ENCODE measurements around the gene RASAL2.
"Not testable (repeated sequence)": the region's sequence is repeated elsewhere in the genome, so short reads cannot be mapped to it uniquely, and the experiment has no call there.

RASAL2 gene

GRCh38 chr1:178165196-178165595 is 71.3 kb downstream of the RASAL2 start:
- no peak for DNase-seq (ENCODE audit: low spot score)

- no peak for DNase-seq (ENCODE audit: low spot score)
These were observed 72.6 kb downstream of the RASAL2 start for GRCh38 chr1:178166429-178167024.

GRCh38 chr1:178168536-178168935 is 74.6 kb downstream of the RASAL2 start:
- DNase-seq (ENCODE audit: low spot score), result no peak

DNA sequence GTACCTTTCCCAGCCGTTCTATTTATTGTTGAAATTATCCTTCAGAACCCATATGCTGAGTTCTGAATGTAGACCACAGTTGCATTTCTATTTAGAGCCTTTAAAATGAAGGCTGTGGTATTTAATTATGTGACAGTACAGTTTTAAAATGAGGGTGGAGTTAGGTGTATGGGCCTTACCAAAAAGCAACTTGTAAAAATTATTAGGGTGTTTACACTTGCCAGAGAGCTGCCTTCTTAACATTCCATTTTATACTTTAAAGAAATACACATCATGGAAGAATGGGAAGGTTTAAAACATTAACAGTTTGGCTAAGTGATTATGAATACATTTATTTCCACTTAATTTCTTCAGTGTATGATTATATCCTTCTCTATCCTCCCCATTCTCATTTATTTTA is 75.7 kb downstream of the RASAL2 start:
- no peak for DNase-seq (ENCODE audit: low spot score)

- DNase-seq (ENCODE audit: low spot score), result no peak
These were observed 79.0 kb downstream of the RASAL2 start for GRCh38 chr1:178172939-178173338.

- DNase-seq (ENCODE audit: low spot score), result no peak
These were observed 80.6 kb downstream of the RASAL2 start for GRCh38 chr1:178174539-178174938.

GRCh38 chr1:178180405-178180804 is 86.5 kb downstream of the RASAL2 start:
- no peak for DNase-seq (ENCODE audit: low spot score)

- no peak for DNase-seq (ENCODE audit: low spot score)
These were observed 89.9 kb downstream of the RASAL2 start for GRCh38 chr1:178183796-178184195.

GRCh38 chr1:178188306-178188705 is 94.4 kb downstream of the RASAL2 start:
- no peak for DNase-seq (ENCODE audit: low spot score)

- DNase-seq (ENCODE audit: low spot score), result no peak
These were observed 95.9 kb downstream of the RASAL2 start for GRCh38 chr1:178189814-178190213.

- no peak for DNase-seq (ENCODE audit: low spot score)
These were observed 97.0 kb downstream of the RASAL2 start for GRCh38 chr1:178190881-178191280.

GRCh38 chr1:178192686-178193085 is 98.8 kb downstream of the RASAL2 start:
- no peak for DNase-seq (ENCODE audit: low spot score)

GRCh38 chr1:178196631-178197030 is 102.7 kb downstream of the RASAL2 start:
- no peak for DNase-seq (ENCODE audit: low spot score)

DNA sequence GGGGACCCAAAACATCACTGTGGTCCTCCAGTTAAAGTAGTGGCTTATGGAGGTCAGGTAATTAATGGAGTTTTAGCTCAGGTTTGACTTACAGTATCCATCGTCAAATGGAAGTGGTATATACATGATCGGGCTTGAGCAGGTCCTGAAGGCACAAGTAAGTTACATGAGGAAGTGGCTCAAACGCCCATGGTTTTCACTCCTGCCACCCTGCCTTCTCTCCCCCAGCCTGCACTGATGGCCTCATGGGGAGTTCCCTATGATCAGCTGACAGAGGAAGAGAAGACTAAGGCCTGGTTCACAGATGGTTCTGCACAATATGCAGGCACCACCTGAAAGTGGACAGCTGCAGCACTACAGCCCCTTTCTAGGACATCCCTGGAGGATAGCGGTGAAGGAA is 108.2 kb downstream of the RASAL2 start:
- DNase-seq (ENCODE audit: low spot score), result not testable (repeated sequence)

- not testable (repeated sequence) for DNase-seq (ENCODE audit: low spot score)
These were observed 108.6 kb downstream of the RASAL2 start for GRCh38 chr1:178202546-178202945.

DNA sequence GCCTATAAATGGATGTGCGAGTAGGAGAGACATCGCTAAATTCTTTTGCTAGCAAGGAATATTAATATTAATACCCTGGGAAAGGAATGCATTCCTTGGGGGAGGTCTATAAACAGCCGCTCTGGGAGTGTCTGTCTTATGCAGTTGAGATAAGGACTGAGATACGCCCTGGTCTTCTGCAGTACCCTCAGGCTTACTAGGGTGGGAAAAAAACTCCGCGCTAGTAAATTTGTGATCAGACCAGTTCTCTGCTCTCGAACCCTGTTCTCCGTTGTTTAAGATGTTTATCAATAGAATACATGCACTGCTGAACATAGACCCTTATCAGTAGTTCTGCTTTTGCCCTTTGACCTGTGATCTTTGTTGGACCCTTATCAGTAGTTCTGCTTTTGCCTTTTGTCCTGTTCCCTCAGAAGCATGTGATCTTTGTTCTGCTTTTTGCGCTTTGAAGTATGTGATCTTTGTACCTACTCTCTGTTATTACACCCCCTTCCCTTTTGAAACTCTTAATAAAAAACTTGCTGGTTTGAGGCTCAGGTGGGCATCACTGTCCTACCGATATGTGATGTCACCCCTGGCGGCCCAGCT is 114.5 kb downstream of the RASAL2 start:
- DNase-seq (ENCODE audit: low spot score), result not testable (repeated sequence)

DNA sequence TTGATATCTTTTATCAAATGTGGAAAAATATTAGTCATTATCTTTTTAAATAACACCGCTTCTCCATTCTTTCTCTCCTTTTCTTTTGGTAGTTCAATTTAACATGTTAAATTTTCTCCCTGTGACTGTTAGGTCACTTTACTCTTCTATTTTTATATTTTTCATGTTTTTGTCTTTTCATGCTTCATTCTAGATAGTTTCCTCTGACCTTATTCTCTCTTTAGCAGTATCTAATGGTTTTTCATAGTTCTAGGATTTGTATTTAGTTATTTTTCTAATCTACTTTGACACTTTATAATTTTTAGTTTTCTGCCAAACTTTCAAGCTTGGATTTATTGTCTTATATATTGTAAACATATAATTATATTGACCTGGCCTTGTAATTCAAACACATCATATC is 116.0 kb downstream of the RASAL2 start:
- DNase-seq (ENCODE audit: low spot score), result no peak

DNA sequence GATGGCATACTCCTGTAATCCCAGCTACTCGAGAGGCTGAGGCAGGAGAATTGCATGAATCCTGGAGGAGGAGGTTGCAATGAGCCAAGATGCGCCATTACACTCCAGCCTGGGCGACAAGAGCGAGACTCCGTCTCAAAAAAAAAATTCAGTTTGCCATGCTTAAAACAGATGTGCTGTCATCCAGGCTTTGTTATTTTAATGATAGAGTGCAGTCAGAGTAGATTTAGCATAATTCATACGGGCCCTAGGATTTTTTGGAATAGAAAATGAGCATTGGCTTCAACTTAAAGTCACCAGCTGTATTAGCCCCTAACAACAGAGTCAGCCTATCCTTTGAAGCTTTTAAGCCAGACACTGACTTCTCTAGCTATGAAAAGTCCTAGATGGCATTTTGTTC is 124.6 kb downstream of the RASAL2 start:
- DNase-seq (ENCODE audit: low spot score), result no peak

DNA sequence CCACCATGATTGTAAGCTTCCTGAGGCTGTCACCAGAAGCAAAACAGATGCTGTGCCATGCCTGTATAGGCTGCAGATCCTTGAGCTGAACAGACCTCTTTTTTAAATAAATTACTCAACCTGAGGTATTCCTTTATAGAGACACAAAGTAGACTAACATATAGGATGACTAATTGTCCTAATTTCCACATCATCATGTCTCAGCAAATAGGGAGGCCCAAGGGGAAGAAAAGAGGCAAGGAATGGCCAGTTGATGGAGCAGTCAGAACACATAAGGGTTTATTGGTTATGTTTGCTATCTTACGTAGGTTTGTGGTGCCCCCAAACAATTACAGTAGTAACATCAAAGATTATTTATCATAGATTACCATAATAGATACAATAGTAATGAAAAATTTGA is 126.2 kb downstream of the RASAL2 start:
- DNase-seq (ENCODE audit: low spot score), result no peak

- DNase-seq (ENCODE audit: low spot score), result no peak
These were observed 129.4 kb downstream of the RASAL2 start for GRCh38 chr1:178223289-178223688.

DNA sequence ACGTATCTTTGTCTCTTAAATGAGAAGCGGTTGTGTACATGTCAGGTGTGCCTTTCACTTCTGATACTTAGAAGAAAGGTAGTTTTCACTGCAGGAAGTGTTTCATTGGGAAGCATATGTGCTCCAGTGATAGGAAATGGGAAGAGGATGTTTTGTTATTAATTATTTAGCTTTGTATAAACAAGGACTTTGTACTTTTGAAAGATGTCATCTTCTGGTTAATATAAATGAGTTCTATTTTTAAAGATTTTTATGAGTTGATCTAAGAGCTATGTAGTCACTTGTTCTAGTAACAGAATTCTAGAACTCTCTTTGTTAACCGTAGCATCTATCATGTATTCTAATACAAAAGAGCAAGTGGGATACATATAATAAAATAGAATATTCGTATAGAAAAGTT is 130.5 kb downstream of the RASAL2 start:
- DNase-seq (ENCODE audit: low spot score), result no peak

GRCh38 chr1:178230881-178231409 is 137.0 kb downstream of the RASAL2 start:
- no peak for DNase-seq (ENCODE audit: low spot score)

GRCh38 chr1:178232108-178232507 is 138.2 kb downstream of the RASAL2 start:
- no peak for DNase-seq (ENCODE audit: low spot score)

DNA sequence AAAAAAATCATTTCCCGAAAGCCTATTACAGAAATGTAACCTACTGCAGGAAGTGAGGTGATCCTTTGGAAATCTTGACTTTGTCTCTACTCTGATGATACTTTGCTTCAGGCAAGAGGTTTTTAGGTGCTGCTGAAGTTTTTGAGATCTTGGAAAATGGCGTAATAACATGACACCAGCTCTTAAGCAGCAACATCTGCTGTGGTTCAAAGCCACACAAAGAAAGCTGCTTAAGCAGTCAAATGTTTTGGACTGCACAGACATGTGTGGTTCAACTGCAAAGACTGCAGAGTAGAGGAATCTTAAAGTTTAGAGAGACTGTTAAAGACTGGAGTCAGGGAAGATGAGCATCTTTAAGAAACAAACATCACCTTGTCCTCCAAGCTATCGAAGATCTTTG is 139.0 kb downstream of the RASAL2 start:
- no peak for DNase-seq (ENCODE audit: low spot score)
